Vagina (tissue), 2 donors: Measurements from ENCODE around the gene LRMDA. TPM values are rescaled to one million over a fixed set of nuclear protein-coding genes. Genes with fewer than 3 reads are reported as not detected.

Experiments
- DNase-seq, 2 donors: peaks; one replicate each; pipeline ENCODE4 v3.0.0-alpha.2; 2017; ENCODE audit errors: extremely low spot score in 2 of 2
- H3K27ac ChIP-seq: fragments of 200-600 bp; sonication (generic); one replicate; pipeline ENCODE4 v1.5.1; 2019
- H3K27me3 ChIP-seq: fragments of 200-600 bp; sonication (generic); one replicate; pipeline ENCODE4 v1.5.1; 2019
- H3K36me3 ChIP-seq, 2 donors: fragments of 200-600 bp; sonication (generic); one replicate each; pipeline ENCODE4 v1.5.1; 2017 to 2019
- H3K4me1 ChIP-seq: fragments of 200-600 bp; sonication (generic); one replicate; pipeline ENCODE4 v1.5.1; 2019
- H3K4me3 ChIP-seq, 2 donors: fragments of 200-600 bp; sonication (generic); 1 replicate in 1 of 2; 2 replicates in 1 of 2; pipeline ENCODE4 v1.5.1; 2016 to 2019
- H3K9me3 ChIP-seq: fragments of 200-600 bp; sonication (generic); one replicate; pipeline ENCODE4 v1.5.1; 2019
- CTCF ChIP-seq, 3 experiments: fragments of 450-650 bp in 2 of 3; fragments of 200-600 bp in 1 of 3; sonication (generic) in 1 of 3; IDR thresholded peaks; one replicate each; pipeline ENCODE4 v1.5.1; 2017 to 2019; ENCODE audit warnings: antibody characterized with exemption in 3 of 3, mild to moderate bottlenecking in 2 of 3, moderate library complexity in 2 of 3
- POLR2A ChIP-seq, 2 donors: fragments of 450-650 bp; IDR thresholded peaks; one replicate each; pipeline ENCODE4 v1.6.1; 2017; ENCODE audit warnings: antibody characterized with exemption in 2 of 2, mild to moderate bottlenecking in 2 of 2, moderate library complexity in 2 of 2
- POLR2AphosphoS5 ChIP-seq, 2 donors: sonication (generic); formaldehyde crosslinking; IDR thresholded peaks; one replicate each; pipeline ENCODE4 v1.9.0; 2017; ENCODE audit warnings: antibody characterized with exemption in 2 of 2, mild to moderate bottlenecking in 2 of 2, low read depth in 1 of 2; ENCODE audit not compliant: insufficient read depth in 1 of 2
- intact Hi-C: fragments of 100-400 bp; cut with DNase I; formaldehyde crosslinking; loops from one replicate; pipeline ENCODE4 v1.15.1; 2023
- total RNA-seq: library from RNA; depleted of rRNA; stranded (reverse); fragments of >200 nt; gene quantifications from one replicate; pipeline ENCODE4 v1.2.3, GENCODE V29; 2016

The LRMDA gene
- total RNA-seq, 1 donor from 2014 or later = 22.6 TPM

- Histone ChIP-seq H3K9me3 (no peaks in the 10 kb centered on the region), H3K36me3 (no peaks in the 10 kb centered on the region), H3K4me1 (no peaks in the 10 kb centered on the region), H3K27me3 (no peaks in the 10 kb centered on the region), H3K4me3 (peak overlapping the region; percentile 16 to 36), H3K27ac (no peak overlapping the region)
- intact Hi-C loops = no loop called here
- no peak for DNase-seq
- TF ChIP-seq POLR2AphosphoS5 (IDR thresholded peaks at IDR 0.05; ENCODE audit: insufficient read depth in 1 of 2, low read depth in 1 of 2) = no peak
- TF ChIP-seq POLR2A (IDR thresholded peaks at IDR 0.05) = no peak
- no peak for TF ChIP-seq CTCF (IDR thresholded peaks at IDR 0.05)
Measured at GRCh38 chr10:76111986-76112825, 680.8 kb downstream of the LRMDA start.

- no peak overlapping the region for H3K4me3 ChIP-seq
- TF ChIP-seq POLR2AphosphoS5 (IDR thresholded peaks at IDR 0.05; ENCODE audit: insufficient read depth in 1 of 2, low read depth in 1 of 2) (no peak), POLR2A (IDR thresholded peaks at IDR 0.05) (no peak)
- H3K9me3 ChIP-seq = no peaks in the 10 kb centered on the region
- intact Hi-C loops = no loop called here
- H3K4me1 ChIP-seq = no peaks in the 10 kb centered on the region
- DNase-seq = no peak
- no peaks in the 10 kb centered on the region for H3K36me3 ChIP-seq
- no peaks in the 10 kb centered on the region for H3K27me3 ChIP-seq
- H3K27ac ChIP-seq = no peak overlapping the region
Measured at GRCh38 chr10:76112826-76113150, 681.4 kb downstream of the LRMDA start.

- intact Hi-C loops = no loop called here
- H3K36me3 ChIP-seq = no peaks in the 10 kb centered on the region
- TF ChIP-seq CTCF (IDR thresholded peaks at IDR 0.05) (no peak), POLR2AphosphoS5 (IDR thresholded peaks at IDR 0.05; ENCODE audit: insufficient read depth in 1 of 2, low read depth in 1 of 2) (no peak), POLR2A (IDR thresholded peaks at IDR 0.05) (no peak)
- no peak overlapping the region for H3K27ac ChIP-seq
- no peak overlapping the region for H3K4me3 ChIP-seq
- H3K4me1 ChIP-seq = no peaks in the 10 kb centered on the region
- H3K9me3 ChIP-seq = no peaks in the 10 kb centered on the region
- DNase-seq = no peak
- no peaks in the 10 kb centered on the region for H3K27me3 ChIP-seq
Measured at GRCh38 chr10:76113952-76114351, 682.5 kb downstream of the LRMDA start.

DNA sequence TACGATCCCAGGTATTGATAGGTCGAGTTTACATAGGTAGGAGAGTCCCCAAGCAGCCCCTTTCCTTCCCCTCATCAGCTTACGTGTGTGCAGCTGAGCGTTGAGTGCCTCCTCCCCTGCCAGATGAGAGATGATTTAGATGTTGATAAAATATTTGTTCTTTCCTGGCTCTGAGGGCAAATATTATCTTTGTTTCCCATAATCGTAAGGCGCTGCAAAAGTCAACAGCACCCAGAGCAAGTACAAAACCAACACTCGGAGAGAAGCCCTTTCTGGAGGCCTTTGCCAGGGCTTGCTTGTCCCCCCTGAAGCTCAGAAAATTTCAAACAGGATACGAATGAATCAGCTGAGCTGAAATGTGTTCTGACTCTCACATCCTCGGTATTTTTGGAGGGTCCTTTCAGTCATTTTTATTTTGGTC, 683.2 kb downstream of the LRMDA start:
- no peaks in the 10 kb centered on the region for H3K27me3 ChIP-seq
- H3K4me1 ChIP-seq = no peaks in the 10 kb centered on the region
- no peaks in the 10 kb centered on the region for H3K9me3 ChIP-seq
- H3K4me3 ChIP-seq = no peak overlapping the region
- intact Hi-C loops = no loop called here
- no peak for DNase-seq
- H3K27ac ChIP-seq = no peak overlapping the region
- TF ChIP-seq POLR2AphosphoS5 (IDR thresholded peaks at IDR 0.05; ENCODE audit: insufficient read depth in 1 of 2, low read depth in 1 of 2) (no peak), CTCF (IDR thresholded peaks at IDR 0.05) (no peak), POLR2A (IDR thresholded peaks at IDR 0.05) (no peak)
- no peaks in the 10 kb centered on the region for H3K36me3 ChIP-seq

DNA sequence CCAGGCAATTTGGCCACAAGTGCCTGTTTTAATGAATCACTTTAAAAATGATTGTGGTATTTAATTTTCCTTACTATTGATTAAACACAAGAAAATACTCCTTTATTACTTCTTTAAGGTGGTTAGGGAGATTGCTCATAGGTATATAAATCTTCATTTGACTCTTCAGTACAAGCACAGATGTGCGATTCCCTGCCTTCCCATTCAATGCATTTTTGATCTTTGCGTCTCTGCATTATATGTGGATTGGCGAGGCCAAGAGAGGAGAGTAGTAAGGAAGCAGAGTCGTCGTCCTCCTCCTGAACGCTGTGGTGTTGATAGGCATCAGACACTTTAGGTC, 683.7 kb downstream of the LRMDA start:
- DNase-seq = no peak
- intact Hi-C loops = no loop called here
- H3K27ac ChIP-seq = no peak overlapping the region

GRCh38 chr10:76115471-76116155, 684.2 kb downstream of the LRMDA start:
- no peak overlapping the region for H3K27ac ChIP-seq
- H3K9me3 ChIP-seq = no peaks in the 10 kb centered on the region
- no peaks in the 10 kb centered on the region for H3K36me3 ChIP-seq
- no peaks in the 10 kb centered on the region for H3K27me3 ChIP-seq
- intact Hi-C loops = no loop called here
- H3K4me3 ChIP-seq = no peak overlapping the region
- TF ChIP-seq POLR2A (IDR thresholded peaks at IDR 0.05) (no peak), POLR2AphosphoS5 (IDR thresholded peaks at IDR 0.05; ENCODE audit: insufficient read depth in 1 of 2, low read depth in 1 of 2) (no peak)
- no peaks in the 10 kb centered on the region for H3K4me1 ChIP-seq
- no peak for DNase-seq

More for the DNA sequence above, 683.7 kb downstream of the LRMDA start:
- no peaks in the 10 kb centered on the region for H3K9me3 ChIP-seq
- H3K4me3 ChIP-seq = no peak overlapping the region
- H3K27me3 ChIP-seq = no peaks in the 10 kb centered on the region
- no peaks in the 10 kb centered on the region for H3K36me3 ChIP-seq
- no peaks in the 10 kb centered on the region for H3K4me1 ChIP-seq
- TF ChIP-seq POLR2AphosphoS5 (IDR thresholded peaks at IDR 0.05; ENCODE audit: insufficient read depth in 1 of 2, low read depth in 1 of 2) (no peak), POLR2A (IDR thresholded peaks at IDR 0.05) (no peak)
